A549 (cell line): ENCODE results near the gene SH3PXD2A. TPM values are rescaled to one million over a fixed set of nuclear protein-coding genes. Genes with fewer than 3 reads are reported as not detected.

Experiments used
- ATAC-seq, 2 experiments: fragments of 200-7000 bp in 1 of 2; fragments of >200 bp in 1 of 2; cut with Nextera tagmentation in 1 of 2; cut with Tn5 transposase in 1 of 2; 3 replicates each; pipeline versions ENCODE4 v1.8.0 to v1.9.1; 2018 to 2020; ENCODE audit warnings: mild to moderate bottlenecking in 1 of 2, moderate library complexity in 1 of 2
- CTCF ChIA-PET: fragments of 300-600 bp; sonication (Branson Sonifier 250); formaldehyde crosslinking; extraction: SDS; loops from one replicate; lab custom pipeline; 2021; ENCODE audit warnings: antibody characterized with exemption, inconsistent platforms; lab: Yijun Ruan, JAX
- POLR2A ChIA-PET: fragments of 350-600 bp; formaldehyde crosslinking; extraction: SDS; loops from one replicate; lab custom pipeline; 2021; ENCODE audit warnings: antibody characterized with exemption, inconsistent platforms; lab: Yijun Ruan, JAX
- DNase-seq, 2 experiments: peaks; one replicate each; pipeline versions ENCODE4 v3.0.0 to v3.0.0-alpha.2; 2011 to 2016; ENCODE audit warnings: low read depth in 1 of 2, low spot score in 1 of 2
- FAIRE-seq: peaks from 2 replicates; lab custom pipeline; 2011; peaks lifted over from hg19 to GRCh38; lab: Jason Lieb, UNC
- H3K27ac ChIP-seq, 2 experiments: fragments of >200 bp; sonication (Bioruptor Twin); formaldehyde crosslinking; 3 replicates each; pipeline ENCODE4 v1.5.1; 2016 to 2017
- H3K4me1 ChIP-seq: fragments of >200 bp; sonication (Bioruptor Twin); formaldehyde crosslinking; 3 replicates; pipeline ENCODE4 v1.6.1; 2016
- H3K4me2 ChIP-seq: fragments of >200 bp; sonication (Bioruptor Twin); formaldehyde crosslinking; 3 replicates; pipeline ENCODE4 v1.6.1; 2016
- H3K4me3 ChIP-seq: fragments of >200 bp; sonication (Bioruptor Twin); formaldehyde crosslinking; 3 replicates; pipeline ENCODE4 v1.5.1; 2016
- H3K9me3 ChIP-seq: fragments of >200 bp; sonication (Bioruptor Twin); formaldehyde crosslinking; 3 replicates; pipeline ENCODE4 v1.6.1; 2016
- CBX8 ChIP-seq: fragments of 200-600 bp; sonication (generic); IDR thresholded peaks from 2 replicates; pipeline ENCODE4 v1.6.1; 2016
- CHD2 ChIP-seq: fragments of 150-350 bp; IDR thresholded peaks from 2 replicates; pipeline ENCODE4 v1.6.1; 2014; ENCODE audit warnings: low read length; ENCODE audit not compliant: partially characterized antibody
- CTCF ChIP-seq: fragments of >200 bp; sonication (Bioruptor Twin); formaldehyde crosslinking; IDR thresholded peaks from 3 replicates; pipeline ENCODE4 v1.5.1; 2016
- EHF ChIP-seq: fragments of 250-450 bp; sonication (Bioruptor Pico); IDR thresholded peaks from 2 replicates; pipeline ENCODE4 v1.5.0; 2020; ENCODE audit warnings: mild to moderate bottlenecking
- FOSL2 ChIP-seq, 2 experiments: fragments of 450-650 bp in 1 of 2; fragments of >200 bp in 1 of 2; sonication (Bioruptor Twin) in 1 of 2; formaldehyde crosslinking; IDR thresholded peaks; 2 replicates each; pipeline versions ENCODE4 v1.5.0 to v1.6.1; 2016 to 2020; ENCODE audit warnings: mild to moderate bottlenecking in 1 of 2, moderate library complexity in 1 of 2
- FOXS1 ChIP-seq: fragments of 250-450 bp; sonication (Bioruptor Pico); IDR thresholded peaks from 2 replicates; pipeline ENCODE4 v1.5.0; 2020; ENCODE audit warnings: mild to moderate bottlenecking, moderate library complexity
- MAX ChIP-seq: IDR thresholded peaks from 2 replicates; pipeline ENCODE4 v1.6.1; 2012
- NPAS2 ChIP-seq: fragments of 250-450 bp; sonication (Bioruptor Pico); IDR thresholded peaks from 2 replicates; pipeline ENCODE4 v1.8.0; 2022; ENCODE audit warnings: mild to moderate bottlenecking, moderate library complexity, borderline replicate concordance
- PHF8 ChIP-seq: fragments of 200-600 bp; sonication (generic); IDR thresholded peaks from 2 replicates; pipeline ENCODE4 v1.6.1; 2016; ENCODE audit warnings: low read depth, mild to moderate bottlenecking, antibody characterized with exemption, moderate library complexity, borderline replicate concordance
- POLR2AphosphoS2 ChIP-seq: conservative IDR thresholded peaks from 2 replicates; pipeline ENCODE4 v1.6.1; 2012; ENCODE audit warnings: low read length, improper control_type of control experiment, inconsistent platforms
- RAD21 ChIP-seq, 2 experiments: fragments of >200 bp in 1 of 2; sonication (Bioruptor Twin) in 1 of 2; formaldehyde crosslinking in 1 of 2; IDR thresholded peaks in 1 of 2; conservative IDR thresholded peaks in 1 of 2; 2 replicates in 1 of 2; 3 replicates in 1 of 2; pipeline ENCODE4 v1.6.1; 2012 to 2018; ENCODE audit warnings: inconsistent platforms in 1 of 2
- RCOR1 ChIP-seq: fragments of 150-350 bp; IDR thresholded peaks from 2 replicates; pipeline ENCODE4 v1.6.1; 2014; ENCODE audit warnings: antibody characterized with exemption, low read length, low read depth
- REST ChIP-seq: fragments of 200-600 bp; sonication (generic); IDR thresholded peaks from 2 replicates; pipeline ENCODE4 v1.6.1; 2016; ENCODE audit warnings: antibody characterized with exemption, mild to moderate bottlenecking, moderate library complexity
- RNF2 ChIP-seq: fragments of 200-600 bp; sonication (generic); IDR thresholded peaks from 2 replicates; pipeline ENCODE4 v1.6.1; 2016; ENCODE audit warnings: low read depth, mild to moderate bottlenecking, antibody characterized with exemption, moderate library complexity, borderline replicate concordance
- TP53 ChIP-seq: fragments of 250-450 bp; sonication (Bioruptor Pico); IDR thresholded peaks from 2 replicates; pipeline ENCODE4 v1.5.0; 2021; ENCODE audit warnings: mild to moderate bottlenecking, moderate library complexity
- ZNF302 ChIP-seq: fragments of 250-450 bp; sonication (Bioruptor Pico); IDR thresholded peaks from 2 replicates; pipeline ENCODE4 v1.9.0; 2021; ENCODE audit warnings: inconsistent platforms, mild to moderate bottlenecking, moderate library complexity
- WGBS: methylation state at CpG from one replicate; pipeline ENCODE4 v1.1.6; 2017; ENCODE audit errors: missing lambda C conversion rate; 5-methylcytosine and 5-hydroxymethylcytosine counted together
- polyA plus RNA-seq, 4 experiments: library from polyadenylated mRNA; depleted of rRNA in 3 of 4; stranded (reverse); fragments of >200 nt; fragmentation: RNase III in 1 of 4; extraction: RNeasy Plus Mini Kit Qiagen cat#74134 plus additional on column Dnase treatment in 1 of 4; gene quantifications; 2 replicates in 3 of 4; 3 replicates in 1 of 4; pipeline ENCODE4 v1.2.3, GENCODE V29; 2011 to 2017
- TF ChIP-seq, protein P1 (sequence below): fragments of >200 bp; sonication (Bioruptor Twin); formaldehyde crosslinking; IDR thresholded peaks from 2 replicates; pipeline ENCODE4 v1.6.1; 2016

SH3PXD2A gene
- polyA plus RNA-seq, 2 of the 4 experiments (the other 2 are of a cell fraction): 2.4 to 3.9 TPM

GRCh38 chr10:103852856-103853255, 2.5 kb downstream of the SH3PXD2A start:
- no peak for ATAC-seq
- Histone ChIP-seq H3K4me1 (peaks cover 12% of the 10 kb centered on the region), H3K4me2 (no peak overlapping the region), H3K27ac (no peak overlapping the region), H3K4me3 (no peak overlapping the region), H3K9me3 (no peaks in the 10 kb centered on the region)
- 93% methylated on average over 7 of the region's 7 CpGs for WGBS
- CTCF ChIA-PET: interaction anchor here (0.9 to 10.5 kb wide), 6 partner anchors 10 to 141 kb away, joined by 3 to 184 read pairs (median 6); no protein-coding TSS in a partner anchor
- POLR2A ChIA-PET: no interaction called here
- no peak for DNase-seq
- no peak for FAIRE-seq
- no peak for TF ChIP-seq NPAS2 (CRISPR knock-in tag)
- TF ChIP-seq ZNF302 (CRISPR knock-in tag): no peak
- no peak for TF ChIP-seq RCOR1
- TF ChIP-seq REST: no peak
- TF ChIP-seq, protein P1, sequence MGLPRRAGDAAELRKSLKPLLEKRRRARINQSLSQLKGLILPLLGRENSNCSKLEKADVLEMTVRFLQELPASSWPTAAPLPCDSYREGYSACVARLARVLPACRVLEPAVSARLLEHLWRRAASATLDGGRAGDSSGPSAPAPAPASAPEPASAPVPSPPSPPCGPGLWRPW: no peak
- no peak for TF ChIP-seq RNF2
- TF ChIP-seq FOXS1 (CRISPR knock-in tag): no peak
- no peak for TF ChIP-seq CTCF
- no peak for TF ChIP-seq CBX8
- no peak for TF ChIP-seq PHF8
- TF ChIP-seq FOSL2 (IDR thresholded peaks at IDR 0.05): no peak
- TF ChIP-seq FOSL2 (CRISPR knock-in tag; IDR thresholded peaks at IDR 0.05): no peak
- no peak for TF ChIP-seq CHD2

DNA sequence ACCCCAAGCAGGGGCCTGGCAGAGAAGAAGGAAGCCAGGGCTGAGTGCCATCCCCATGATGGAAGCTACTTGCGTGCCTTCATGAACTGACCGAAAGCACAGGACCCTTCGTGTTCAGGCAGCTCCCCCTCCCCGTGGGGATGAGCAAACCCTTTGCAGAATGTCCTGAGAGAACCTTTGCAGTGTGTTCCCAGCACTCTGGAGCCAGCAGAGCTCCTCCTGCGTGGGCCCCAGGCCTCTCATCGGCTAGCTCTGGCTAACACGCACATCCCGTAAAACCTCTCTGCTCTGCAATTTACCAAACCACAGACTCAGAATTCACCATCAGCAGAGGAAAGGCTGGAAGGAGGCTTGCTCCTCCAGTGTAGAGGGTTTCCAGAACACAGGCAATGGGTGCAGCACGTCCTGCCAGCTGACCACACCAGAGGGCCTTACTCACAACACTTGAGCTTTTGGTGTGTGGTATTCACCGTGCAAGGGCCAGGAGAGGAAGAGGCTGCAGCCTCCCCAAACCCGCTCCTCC, 3.1 kb downstream of the SH3PXD2A start:
- DNase-seq (no peak), ATAC-seq (no peak), FAIRE-seq (no peak)
- Histone ChIP-seq H3K4me1 (peaks cover 12% of the 10 kb centered on the region), H3K4me3 (no peak overlapping the region), H3K27ac (no peak overlapping the region), H3K9me3 (no peaks in the 10 kb centered on the region), H3K4me2 (no peak overlapping the region)
- ChIA-PET CTCF (interaction anchor here (0.9 to 10.5 kb wide), 6 partner anchors 10 to 141 kb away, joined by 3 to 184 read pairs (median 6); no protein-coding TSS in a partner anchor), POLR2A (no interaction called here)
- WGBS: 78% methylated on average over 11 of the region's 11 CpGs
- TF ChIP-seq POLR2AphosphoS2: no peak
- no peak for TF ChIP-seq EHF (CRISPR knock-in tag)
- TF ChIP-seq RAD21 (conservative IDR thresholded peaks at IDR 0.05 in 1 of 2, IDR thresholded peaks at IDR 0.05 in 1 of 2): no peak
- TF ChIP-seq RCOR1: no peak
- no peak for TF ChIP-seq TP53 (CRISPR knock-in tag)
- TF ChIP-seq MAX: no peak
